Right atrium auricular region (tissue), 2 donors: ENCODE measurements around the gene ZNF141. TPM values are rescaled to one million over a fixed set of nuclear protein-coding genes. Genes with fewer than 3 reads are reported as not detected.
A peak's percentile ranks its signal among the peaks of the same experiment; 100 is the strongest.
"Not testable (repeated sequence)": the region's sequence is repeated elsewhere in the genome, so short reads cannot be mapped to it uniquely, and the experiment has no call there.

Source experiments
- DNase-seq: peaks from one replicate; pipeline ENCODE4 v3.0.0-alpha.2; 2019; ENCODE audit warnings: low spot score
- H3K27ac ChIP-seq, 2 donors: fragments of 200-600 bp; sonication (generic); 1 replicate in 1 of 2; 2 replicates in 1 of 2; pipeline ENCODE4 v1.5.1; 2016 to 2019
- H3K27me3 ChIP-seq, 2 donors: fragments of 200-600 bp; sonication (generic); one replicate each; pipeline versions ENCODE4 v1.5.1 to v1.6.0; 2017 to 2019
- H3K36me3 ChIP-seq: fragments of 200-600 bp; sonication (generic); one replicate; pipeline ENCODE4 v1.5.1; 2016
- H3K4me1 ChIP-seq, 2 donors: fragments of 200-600 bp; sonication (generic); one replicate each; pipeline versions ENCODE4 v1.5.1 to v1.6.0; 2017 to 2019
- H3K4me3 ChIP-seq, 2 donors: fragments of 200-600 bp; sonication (generic); 1 replicate in 1 of 2; 2 replicates in 1 of 2; pipeline ENCODE4 v1.5.1; 2017 to 2019; ENCODE audit warnings: mild to moderate bottlenecking in 1 of 2, moderate library complexity in 1 of 2
- H3K9me3 ChIP-seq, 2 donors: fragments of 200-600 bp; sonication (generic); one replicate each; pipeline ENCODE4 v1.5.1; 2019
- total RNA-seq, 2 donors: library from RNA; depleted of rRNA; stranded (reverse); fragments of >200 nt; gene quantifications; one replicate each; pipeline ENCODE4 v1.1.0, GENCODE V29; 2016
- TF ChIP-seq, protein P1 (sequence below), 2 donors: fragments of 200-600 bp; sonication (generic); IDR thresholded peaks; one replicate each; pipeline ENCODE4 v1.5.1; 2019; ENCODE audit warnings: antibody characterized with exemption in 2 of 2

Gene ZNF141
- total RNA-seq, result 1 to 10 TPM; 5.2 to 7.6 TPM

DNA sequence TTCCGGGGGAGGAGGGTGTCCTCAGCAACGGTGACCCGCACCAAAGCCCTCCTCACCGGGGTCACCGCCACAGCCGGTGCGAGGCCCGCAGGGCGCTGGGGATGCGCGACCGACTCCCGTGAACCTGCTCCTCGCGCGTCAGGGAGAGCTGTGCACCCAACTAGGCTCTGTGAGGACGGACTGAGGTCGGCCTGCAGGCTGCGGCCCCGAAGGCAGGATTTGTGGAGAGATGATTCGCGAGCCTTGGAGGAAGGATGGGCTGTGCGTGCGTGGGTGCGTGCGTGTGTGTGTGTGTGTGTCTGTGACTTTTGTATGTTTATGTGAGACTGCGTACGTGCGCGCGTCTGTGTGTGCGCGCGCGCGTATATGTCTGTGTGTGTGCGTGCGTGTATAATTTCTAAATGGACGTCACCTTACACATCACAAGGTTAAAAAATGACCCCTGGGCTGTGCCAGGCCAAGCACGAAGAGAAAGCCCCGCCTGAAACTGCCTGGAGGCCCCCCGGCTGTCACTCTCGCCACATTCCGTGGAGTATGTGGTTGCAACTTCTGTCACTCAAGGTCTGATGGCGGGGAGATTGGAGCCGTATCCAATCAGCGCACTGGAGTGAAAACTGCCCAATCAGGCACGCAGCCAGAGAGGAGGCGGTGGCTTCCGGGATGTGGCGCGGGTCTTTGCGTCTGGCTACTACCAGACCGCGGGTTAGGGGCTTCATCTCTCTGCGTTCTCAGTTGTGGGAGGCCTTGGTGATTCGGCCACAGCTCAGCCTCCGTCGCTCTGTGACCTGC is at the start of gene ZNF141:
Gene ZNF141 (plus strand): TSS at position 672 of the 789 bp plus-strand sequence. CDS start 170 bp downstream, outside the sequence.
- H3K4me3 ChIP-seq, result peak within 1 kb of the TSS; percentile 97 to 98
- peaks cover 0 to 29% of the 10 kb centered on the region in 2 donors for H3K4me1 ChIP-seq

DNA sequence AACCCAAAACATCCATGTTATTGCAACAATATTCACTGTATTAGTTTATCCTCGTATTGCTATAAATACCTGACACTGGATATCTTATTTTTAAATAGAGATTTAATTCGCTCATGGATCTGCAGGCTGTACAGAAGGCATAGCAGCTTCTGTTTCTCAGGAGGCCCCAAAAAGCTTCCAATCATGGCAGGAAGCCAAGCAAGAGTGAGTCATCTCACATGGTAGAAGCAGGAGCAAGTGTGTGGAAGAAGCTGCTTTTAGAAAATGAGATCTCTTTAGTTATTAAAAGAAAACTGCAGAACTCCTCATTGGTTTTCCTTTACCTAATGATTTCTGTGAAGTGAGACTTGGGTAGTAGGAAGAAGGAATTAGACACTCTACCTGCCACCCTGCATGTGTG is 48.7 kb upstream of the ZNF141 start:
- Histone ChIP-seq H3K36me3 (no peaks in the 10 kb centered on the region), H3K4me3 (no peak overlapping the region), H3K4me1 (no peaks in the 10 kb centered on the region), H3K9me3 (peaks cover 0 to 49% of the 10 kb centered on the region in 2 donors), H3K27me3 (no peaks in the 10 kb centered on the region), H3K27ac (no peak overlapping the region)
- TF ChIP-seq, protein P1, sequence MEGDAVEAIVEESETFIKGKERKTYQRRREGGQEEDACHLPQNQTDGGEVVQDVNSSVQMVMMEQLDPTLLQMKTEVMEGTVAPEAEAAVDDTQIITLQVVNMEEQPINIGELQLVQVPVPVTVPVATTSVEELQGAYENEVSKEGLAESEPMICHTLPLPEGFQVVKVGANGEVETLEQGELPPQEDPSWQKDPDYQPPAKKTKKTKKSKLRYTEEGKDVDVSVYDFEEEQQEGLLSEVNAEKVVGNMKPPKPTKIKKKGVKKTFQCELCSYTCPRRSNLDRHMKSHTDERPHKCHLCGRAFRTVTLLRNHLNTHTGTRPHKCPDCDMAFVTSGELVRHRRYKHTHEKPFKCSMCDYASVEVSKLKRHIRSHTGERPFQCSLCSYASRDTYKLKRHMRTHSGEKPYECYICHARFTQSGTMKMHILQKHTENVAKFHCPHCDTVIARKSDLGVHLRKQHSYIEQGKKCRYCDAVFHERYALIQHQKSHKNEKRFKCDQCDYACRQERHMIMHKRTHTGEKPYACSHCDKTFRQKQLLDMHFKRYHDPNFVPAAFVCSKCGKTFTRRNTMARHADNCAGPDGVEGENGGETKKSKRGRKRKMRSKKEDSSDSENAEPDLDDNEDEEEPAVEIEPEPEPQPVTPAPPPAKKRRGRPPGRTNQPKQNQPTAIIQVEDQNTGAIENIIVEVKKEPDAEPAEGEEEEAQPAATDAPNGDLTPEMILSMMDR (IDR thresholded peaks at IDR 0.05), result no peak
- DNase-seq, result no peak

More for the DNA sequence above, at the start of gene ZNF141:
- H3K9me3 ChIP-seq, result peaks cover 0 to 3% of the 10 kb centered on the region in 2 donors
- peak within 1 kb of the TSS; percentile 93 to 97 for H3K27ac ChIP-seq
- H3K36me3 ChIP-seq, result no peaks in the 10 kb centered on the region
- peak; percentile 99 for DNase-seq
- TF ChIP-seq, protein P1 (IDR thresholded peaks at IDR 0.05), result no peak
- H3K27me3 ChIP-seq, result no peaks in the 10 kb centered on the region

DNA sequence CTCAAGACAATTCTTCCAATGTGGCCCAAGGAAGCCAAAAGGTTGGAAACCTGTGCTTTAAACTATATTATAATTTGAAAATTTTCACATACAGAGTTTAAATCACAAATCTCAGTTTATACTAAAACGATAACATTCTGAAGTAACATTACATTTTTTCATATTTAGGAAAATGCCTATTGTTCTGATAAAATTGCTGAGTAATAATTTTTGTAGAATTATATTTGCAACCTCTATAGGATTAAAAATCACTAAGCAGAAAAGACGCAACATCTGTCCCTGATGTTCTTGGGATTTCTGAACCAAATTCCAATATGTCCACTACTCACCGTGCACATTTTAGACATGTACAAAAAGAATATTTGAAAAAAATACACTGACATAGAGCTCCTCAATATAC is 42.9 kb upstream of the ZNF141 start:
- Histone ChIP-seq H3K27ac (no peak overlapping the region), H3K4me3 (no peak overlapping the region), H3K4me1 (no peaks in the 10 kb centered on the region), H3K27me3 (no peaks in the 10 kb centered on the region), H3K36me3 (no peaks in the 10 kb centered on the region), H3K9me3 (peaks cover 5 to 23% of the 10 kb centered on the region in 2 donors)
- TF ChIP-seq, protein P1 (IDR thresholded peaks at IDR 0.05), result no peak
- no peak for DNase-seq

DNA sequence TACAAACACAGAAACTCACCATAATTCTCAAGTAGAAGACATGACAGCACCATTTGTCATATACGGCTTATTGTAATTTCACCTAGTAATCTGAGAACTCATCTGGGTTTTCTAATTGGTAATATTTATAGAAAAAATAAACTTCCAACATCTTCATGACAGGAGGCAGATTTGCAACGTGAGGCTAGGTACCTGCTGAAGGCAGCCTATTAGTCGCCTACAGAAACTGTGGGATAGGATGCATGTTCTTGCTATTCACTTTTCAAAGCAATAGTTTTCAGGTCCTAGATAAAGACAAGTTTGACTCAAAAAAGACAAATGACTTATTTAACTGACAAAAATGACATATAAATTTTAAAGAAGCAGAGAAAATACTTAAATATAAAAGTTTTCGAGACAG is 35.2 kb upstream of the ZNF141 start:
- peaks cover 5 to 27% of the 10 kb centered on the region in 2 donors for H3K9me3 ChIP-seq
- H3K4me1 ChIP-seq, result peaks cover 0 to 11% of the 10 kb centered on the region in 2 donors
- no peak overlapping the region for H3K4me3 ChIP-seq
- H3K27me3 ChIP-seq, result no peaks in the 10 kb centered on the region
- DNase-seq, result no peak
- H3K27ac ChIP-seq, result no peak overlapping the region
- H3K36me3 ChIP-seq, result no peaks in the 10 kb centered on the region
- TF ChIP-seq, protein P1 (IDR thresholded peaks at IDR 0.05), result no peak

GRCh38 chr4:304516-304915 is 33.1 kb upstream of the ZNF141 start:
- not testable (repeated sequence) for H3K27me3 ChIP-seq, DNase-seq, H3K27ac ChIP-seq, H3K36me3 ChIP-seq
- Histone ChIP-seq H3K9me3 (peaks cover 0 to 21% of the 10 kb centered on the region in 2 donors), H3K4me1 (peaks cover 0 to 11% of the 10 kb centered on the region in 2 donors), H3K4me3 (peak overlapping the region in 1 of 2 donors; percentile 51)

DNA sequence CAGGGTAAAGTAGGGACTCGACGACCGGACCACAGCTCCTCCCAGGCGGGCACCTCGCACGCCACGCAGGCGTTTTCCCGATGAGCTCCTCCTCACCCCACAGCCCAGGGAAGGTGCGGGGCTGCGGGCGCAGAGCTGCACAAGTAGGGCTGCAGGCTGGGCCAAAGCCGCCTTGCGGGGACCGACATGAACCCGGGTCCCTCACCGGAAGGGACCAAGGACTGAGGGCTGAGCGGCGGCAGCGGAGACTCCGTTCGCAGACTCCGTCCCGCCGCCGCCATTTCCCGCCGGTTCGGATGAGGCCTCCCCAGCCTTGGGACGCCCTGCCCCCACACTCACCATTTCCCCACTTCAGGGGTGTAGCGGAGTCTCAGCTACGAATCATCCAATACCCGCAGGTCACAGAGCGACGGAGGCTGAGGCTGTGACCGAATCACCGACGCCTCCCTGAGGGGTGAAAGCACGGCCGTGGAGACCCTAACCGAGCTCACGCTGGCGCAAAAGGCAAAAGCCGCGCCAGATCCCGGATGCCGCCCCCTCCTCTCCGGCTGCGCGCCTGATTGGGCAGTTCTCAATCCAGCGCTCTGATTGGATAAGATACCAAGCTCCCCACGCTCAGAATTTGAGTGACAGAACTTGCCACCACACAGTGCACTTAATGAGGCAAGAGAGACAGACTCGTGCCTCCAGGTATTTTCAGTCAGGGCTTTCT is 32.5 kb upstream of the ZNF141 start, which contains the start of gene ZNF732:
Gene ZNF732 (minus strand): TSS at position 506 of the 712 bp plus-strand sequence. CDS start 164 bp downstream, at position 342.
- Histone ChIP-seq H3K4me3 (peak within 1 kb of the TSS; percentile 12 to 51), H3K27ac (no peak within 1 kb of the TSS), H3K27me3 (no peaks in the 10 kb centered on the region), H3K9me3 (peaks cover 0 to 21% of the 10 kb centered on the region in 2 donors), H3K4me1 (peaks cover 0 to 11% of the 10 kb centered on the region in 2 donors), H3K36me3 (no peaks in the 10 kb centered on the region)
- TF ChIP-seq, protein P1 (IDR thresholded peaks at IDR 0.05), result no peak
- DNase-seq, result peak; percentile 62
